IPS DF 4.7 (cell line): ENCODE data around the gene MACROD2.

ENCODE experiments used
- DNase-seq: peaks from one replicate; pipeline ENCODE4 v3.0.0-alpha.2; 2013; ENCODE audit warnings: low spot score; ENCODE audit errors: extremely low read depth

The MACROD2 gene

DNA sequence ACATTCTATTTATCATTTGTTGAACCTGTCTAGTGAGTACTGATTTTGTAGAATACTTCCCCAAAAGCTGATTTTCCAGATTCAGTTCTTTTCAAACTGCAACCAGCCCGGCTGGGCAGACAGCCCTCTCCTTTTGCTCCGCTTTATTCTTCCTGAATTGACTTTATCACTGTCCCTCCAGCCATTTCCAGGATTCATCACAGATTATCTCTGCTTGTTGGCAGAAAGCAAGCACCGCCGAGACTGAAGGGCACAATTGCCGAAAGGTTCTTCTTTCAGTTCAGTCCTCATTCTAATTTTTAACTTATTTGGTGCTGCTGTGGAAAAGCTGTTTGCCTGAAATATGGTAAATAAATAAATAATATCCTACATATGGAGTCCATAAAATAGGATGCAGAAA, 711.2 kb downstream of the MACROD2 start:
- no peak for DNase-seq

DNA sequence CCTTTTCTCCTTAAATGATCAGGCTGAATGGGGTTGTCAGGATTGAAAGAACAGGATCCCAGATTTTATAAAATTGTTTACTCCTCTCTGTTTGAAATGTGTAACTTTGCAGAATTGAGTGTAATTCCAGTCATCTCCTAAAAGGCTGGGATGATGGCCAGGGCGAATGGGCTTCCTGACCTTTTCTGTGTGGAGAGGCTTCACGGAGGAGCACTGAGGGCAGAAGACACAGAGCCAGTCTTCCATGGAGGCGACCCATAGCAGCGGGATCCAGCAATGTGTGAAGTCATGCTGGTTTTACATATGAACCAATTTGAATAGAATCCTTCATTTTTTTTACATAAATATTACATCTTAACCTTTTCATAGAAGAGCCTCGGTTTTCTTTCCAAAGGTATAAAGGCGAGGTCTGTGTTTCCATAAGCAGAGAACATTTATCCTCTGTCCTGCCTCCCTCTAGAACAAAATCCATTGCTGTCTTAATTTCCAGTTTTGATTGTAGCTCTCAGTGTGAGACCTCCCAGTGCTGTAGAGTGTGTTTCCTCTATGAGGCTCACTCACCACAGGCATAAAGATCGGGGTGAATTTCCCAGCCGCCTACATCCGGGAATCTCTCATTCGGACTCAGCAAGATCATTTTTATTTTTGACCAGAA, 711.8 kb downstream of the MACROD2 start:
- no peak for DNase-seq

DNA sequence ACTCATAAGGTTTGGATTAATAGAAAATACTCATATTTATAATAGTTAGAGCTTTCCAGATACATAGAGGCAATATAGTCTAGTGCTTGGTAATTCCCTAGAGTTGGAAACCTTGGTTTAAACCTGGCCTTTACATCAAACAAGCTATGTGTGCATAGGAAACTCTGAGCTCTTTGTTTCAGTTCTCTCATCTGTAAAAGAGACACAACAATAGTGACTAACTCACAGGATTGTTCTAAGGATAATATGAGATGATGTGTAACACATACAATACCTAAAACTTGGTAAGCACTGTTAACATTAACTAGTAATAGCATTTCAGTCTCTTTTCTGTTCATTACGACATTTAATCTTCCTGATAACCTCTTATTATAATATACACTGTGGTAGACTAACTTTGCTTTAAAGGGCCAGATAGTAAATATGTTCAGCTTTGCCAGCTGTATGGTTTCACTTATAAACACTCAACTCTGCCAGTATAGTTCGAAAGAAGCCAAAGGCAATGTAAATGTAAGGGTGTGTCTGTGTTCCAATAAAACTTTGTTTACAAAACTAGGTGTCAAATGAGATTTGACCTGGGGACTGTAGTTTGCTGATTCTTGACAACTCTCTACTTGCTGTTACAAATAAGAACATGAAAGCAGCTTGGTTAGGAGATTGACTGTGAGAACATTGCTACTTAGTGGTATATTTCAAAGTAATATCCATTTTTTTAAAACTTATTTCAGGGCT, 712.7 kb downstream of the MACROD2 start:
- no peak for DNase-seq

DNA sequence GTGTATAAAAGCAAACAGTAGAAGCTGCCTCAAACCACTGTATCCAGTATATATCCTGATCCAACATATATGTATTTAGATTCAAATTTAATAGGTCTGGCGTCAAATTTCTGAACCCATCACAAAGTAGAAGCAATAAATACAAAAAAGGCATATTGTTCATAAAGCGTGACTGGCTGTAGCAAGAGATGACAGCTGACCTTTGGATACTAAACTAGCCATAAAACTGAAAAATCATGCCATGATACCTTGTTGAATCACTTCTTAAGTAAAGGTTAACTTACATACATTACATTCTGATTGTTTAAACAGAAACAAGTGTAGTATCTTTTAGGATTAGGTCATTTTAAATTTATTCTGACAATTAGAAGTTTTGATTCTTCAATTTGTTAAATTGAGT, 714.1 kb downstream of the MACROD2 start:
- DNase-seq, result no peak

DNA sequence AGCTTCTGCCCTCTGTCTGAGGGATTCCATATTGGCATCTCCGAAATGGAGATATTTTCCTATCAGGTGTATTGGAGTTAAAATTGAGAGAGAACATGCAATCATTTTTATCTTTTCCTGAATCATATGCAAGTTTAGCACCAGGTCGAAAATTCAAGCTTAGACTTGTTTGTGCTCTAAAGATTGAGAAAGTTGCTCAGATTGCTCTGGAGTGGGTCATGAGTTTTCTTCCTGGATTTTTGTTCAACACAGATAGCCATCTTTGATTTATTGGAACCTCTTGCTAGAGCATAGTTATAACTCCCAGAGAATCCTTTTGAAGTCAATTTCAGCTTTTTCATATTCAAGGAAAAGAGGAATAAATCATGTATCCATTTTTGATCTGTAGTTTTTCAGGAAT, 715.6 kb downstream of the MACROD2 start:
- no peak for DNase-seq

DNA sequence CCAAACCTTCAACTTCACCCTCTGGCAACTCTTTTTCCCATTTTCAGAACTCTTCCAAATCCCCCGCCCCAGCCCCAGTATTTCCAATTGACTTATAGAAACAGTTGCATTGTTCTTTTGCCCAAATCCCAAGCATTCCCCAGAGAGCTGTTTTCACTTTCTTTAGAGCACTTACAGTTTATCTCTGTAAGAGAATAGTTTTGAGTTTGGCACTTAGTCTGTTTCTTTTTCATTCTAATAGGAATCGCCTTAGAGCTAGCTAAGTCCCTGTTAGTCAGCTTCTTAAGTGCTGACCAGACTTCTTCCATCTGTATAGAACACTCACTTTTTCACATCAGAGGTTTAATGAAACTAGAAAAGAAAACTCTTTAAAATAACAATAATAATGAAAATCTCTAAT, 716.3 kb downstream of the MACROD2 start:
- DNase-seq, result no peak

DNA sequence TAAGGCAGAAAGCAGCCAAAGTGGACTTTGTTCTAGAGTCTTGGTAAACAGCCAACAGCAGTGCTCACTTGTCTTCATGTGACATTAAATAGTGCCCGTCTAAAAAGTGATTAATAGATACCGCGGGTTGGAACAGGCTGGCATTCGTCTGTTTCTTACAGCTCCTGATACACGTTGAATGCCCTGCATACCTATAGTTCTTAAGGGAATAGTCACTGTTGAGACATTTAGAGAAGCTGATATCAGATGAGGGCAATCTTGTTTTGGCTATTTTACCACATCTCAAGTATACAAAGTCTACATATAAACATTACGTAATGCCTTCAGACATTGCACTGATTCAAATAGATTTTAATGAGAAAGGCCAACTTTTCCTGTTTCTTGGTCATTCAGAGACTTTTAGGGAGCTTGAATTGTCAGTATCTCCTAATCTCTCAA, 717.0 kb downstream of the MACROD2 start:
- no peak for DNase-seq

DNA sequence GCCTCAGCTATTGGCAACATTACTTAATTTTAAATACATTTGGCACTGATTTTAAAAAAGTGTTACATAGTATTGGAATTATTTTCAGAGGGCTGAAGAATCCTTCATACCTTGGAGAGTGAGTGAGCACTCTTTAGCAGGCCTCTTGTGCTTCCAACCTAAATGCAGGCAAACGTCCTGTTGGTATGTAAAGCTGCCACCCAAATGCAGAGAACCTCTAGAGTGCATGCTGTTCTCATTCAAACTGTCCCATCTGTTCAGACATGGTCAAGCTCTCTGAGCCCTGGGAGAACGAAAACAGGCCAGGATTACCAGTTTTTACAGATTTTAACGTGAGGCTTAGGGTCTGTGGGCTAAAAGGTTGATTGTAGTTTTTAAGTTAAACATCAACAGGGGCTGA, 720.1 kb downstream of the MACROD2 start:
- no peak for DNase-seq

DNA sequence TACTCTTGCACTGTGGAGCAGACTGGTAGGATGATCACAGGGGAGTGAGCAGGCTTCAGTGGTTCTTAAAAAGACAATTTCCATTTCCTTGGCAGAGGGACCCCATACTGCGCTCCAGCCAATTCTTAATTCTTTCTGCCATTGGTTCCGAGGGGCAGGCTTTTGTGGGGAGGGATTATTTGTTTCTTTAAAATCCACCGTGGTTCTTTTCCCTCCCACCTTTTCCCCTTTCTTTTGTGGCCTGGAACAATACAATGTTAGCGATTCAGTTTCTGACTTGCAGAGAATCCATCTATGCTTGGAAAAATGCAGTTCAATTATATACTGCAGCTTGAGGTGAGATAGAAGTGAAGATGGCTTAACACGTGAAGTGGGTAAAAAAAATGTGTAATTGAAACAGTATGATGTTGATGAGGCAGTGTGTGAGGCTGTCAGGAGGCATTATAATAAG, 721.1 kb downstream of the MACROD2 start:
- DNase-seq, result peak; percentile 69

DNA sequence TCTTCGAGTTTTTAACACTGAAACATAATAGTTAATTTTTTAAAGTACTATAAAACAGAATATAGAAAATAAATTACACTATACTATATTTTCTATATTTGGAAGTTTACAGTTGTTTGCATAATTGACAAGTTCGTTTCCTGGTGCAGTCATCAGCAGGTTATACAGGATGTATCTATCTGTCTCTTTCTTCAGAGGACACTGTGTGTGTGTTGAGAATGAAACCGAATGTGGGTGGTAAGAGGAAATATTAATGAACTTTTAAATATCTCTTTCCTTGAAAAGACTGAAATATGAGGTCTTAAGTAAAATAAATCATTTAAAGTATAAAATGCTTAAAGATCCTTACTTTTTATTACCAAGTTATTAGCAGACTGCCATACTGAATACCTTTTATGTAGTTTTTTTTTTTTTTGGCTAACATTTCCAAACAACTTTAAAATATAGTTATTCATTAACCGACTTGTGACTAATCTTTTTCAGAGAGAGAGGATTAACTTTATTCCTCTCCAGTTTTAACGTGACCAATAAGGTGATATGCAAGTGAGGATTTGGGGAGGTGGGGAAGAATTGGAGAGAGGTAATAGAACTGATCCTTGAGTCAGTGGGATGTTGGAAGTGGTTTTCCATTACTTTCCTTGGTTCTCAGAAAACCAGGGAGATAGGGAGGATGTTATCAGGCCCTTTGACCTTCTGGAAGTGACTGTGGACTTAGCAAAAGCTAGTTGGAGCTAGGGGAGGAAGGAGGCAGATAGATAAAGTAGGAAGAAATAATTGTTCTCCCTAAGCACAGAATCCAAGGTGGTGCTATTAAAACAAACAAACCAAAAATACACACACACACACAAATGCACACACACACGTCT, 722.1 kb downstream of the MACROD2 start:
- DNase-seq, result no peak

DNA sequence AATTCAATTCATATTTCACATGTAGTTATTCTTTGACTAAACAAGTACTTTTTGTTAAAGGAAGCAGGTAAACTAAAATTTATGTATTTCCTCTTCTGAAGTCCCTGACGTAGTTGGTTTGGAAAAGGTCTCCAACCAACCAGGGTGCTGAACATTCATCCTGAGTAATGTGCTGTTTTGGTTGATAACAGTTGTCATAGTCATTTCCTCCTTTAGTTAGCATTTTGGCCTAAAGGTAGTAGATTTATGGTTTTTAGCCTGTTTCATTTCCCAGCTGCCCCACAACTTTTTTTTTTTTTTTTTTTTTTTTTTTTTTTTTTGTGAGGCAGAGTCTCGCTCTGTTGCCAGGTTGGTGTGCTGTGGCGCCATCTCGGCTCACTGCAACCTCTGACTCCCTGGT, 724.9 kb downstream of the MACROD2 start:
- no peak for DNase-seq

DNA sequence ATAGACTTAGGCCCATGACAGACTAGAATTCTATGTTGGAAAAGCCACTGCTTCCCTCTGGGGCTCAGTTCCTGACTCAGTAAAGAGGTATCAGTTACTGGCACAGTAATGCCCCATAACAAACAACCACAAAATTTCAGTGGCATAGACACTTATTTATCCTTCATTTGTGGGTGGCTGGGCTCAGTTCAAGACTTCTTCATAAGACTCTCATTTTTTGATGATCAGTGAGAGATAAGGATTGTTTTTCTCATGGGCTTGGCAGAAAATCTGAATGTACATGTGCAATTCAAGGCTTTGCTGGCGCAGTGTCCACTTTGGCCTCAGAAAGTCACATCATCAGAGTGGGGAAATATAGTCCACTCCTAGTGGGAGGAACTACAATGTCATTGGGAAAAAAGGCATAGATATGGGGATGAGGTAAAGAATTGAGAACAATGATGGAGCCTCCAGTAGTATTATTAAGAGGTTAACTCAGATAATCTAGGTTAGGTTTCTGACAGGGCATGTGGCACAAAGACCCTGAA, 726.7 kb downstream of the MACROD2 start:
- no peak for DNase-seq

DNA sequence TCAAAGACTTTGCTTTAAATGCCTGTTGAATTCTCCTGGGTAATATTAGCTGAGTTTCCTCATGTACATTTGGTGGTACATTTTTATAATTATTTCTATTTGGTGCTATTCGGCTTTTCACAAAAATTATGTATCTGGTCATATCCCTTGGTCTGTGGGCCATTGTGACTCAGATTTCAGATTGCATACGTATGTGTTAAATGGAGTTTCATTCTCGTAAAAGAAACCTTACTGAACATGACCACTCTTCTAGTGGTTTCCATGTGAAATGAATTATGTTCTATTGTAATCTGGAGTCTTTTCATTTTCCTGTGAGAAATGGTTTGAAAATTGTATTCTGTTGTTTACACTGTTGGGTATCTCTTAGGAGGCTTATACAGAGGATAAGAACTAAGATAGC, 728.3 kb downstream of the MACROD2 start:
- no peak for DNase-seq

DNA sequence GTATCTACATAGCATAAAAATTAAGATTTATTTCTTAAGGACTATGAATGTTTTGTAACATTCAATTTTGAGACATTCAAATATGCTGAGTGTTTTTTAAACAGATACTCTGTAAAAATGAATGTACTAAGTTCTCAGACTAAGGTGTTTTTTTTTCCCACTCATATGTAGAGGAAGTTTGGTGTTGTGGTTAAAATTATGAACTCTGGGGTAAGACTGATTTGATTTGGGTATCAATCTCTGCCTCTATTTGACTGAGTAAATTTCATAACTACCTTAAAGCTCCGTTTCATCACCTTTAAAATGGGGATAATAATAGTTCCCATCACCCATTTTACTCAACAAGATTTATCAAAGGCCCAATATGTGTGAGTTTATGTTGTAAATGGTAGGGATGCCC, 728.7 kb downstream of the MACROD2 start:
- no peak for DNase-seq

DNA sequence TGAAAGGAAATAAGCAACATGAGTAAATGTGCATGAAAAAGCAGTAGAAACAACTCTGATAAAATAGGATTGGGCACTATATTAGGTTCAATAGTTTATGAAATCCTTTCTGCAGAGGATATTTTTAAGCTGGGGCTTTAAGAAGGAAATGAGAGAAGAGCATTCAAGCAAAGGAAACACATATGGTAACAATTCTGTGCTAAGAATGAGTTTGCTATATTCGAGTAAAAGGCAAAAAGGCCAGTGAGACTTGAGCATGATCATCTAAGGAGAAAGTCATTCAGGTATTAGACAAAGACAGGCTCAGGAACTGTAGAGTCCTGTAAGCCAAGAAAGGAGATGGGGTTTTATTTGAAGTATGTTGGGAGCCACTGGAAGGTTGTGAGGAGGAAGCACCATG, 729.2 kb downstream of the MACROD2 start:
- no peak for DNase-seq

DNA sequence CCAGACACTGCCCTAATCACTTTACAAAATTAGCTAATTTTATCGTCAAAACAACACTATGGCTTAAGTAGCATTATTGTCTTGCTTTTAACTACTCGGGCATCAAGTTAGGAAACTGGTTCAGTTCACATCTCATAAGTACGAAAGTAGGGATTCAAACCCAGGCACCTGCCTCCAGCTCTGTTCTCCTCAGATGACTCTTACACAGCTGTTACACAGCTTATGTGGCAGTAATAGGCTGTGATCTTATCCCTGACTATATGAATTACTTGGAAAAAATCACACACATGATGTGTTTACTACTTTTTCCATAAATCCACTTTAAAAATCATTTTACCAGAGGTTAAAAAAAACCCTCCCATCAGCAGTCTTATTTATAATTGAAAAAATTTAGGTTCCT, 731.3 kb downstream of the MACROD2 start:
- no peak for DNase-seq

DNA sequence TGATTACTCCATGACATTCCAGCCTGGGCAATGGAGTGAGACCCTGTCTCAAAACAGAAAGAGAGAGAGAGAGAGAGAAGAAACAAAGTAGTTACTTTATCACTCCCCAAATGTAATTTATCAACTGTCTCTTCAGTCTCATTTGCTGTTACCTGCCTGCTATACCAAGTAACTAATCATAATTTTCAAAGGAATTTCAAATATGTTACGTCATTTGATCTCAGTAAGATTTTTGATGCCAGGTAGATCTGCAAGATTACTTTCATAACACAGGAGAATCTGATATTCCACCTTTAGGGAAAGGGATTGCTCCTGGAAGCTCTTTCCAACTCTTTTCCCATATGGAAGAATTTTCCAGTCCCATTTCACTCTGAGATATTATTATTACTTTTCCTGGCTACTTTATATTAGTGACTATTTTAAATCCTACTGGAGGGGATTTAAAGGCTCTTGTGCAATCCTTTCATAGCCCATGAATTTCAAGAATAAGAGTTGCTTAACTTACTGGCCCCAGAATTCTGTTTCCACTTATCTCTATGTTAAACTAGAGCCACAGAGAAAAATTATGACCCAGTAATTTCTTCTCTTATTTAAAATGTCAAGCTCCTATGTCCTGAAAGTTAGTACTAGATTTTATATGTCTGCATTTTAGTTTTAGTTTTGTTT, 732.3 kb downstream of the MACROD2 start:
- DNase-seq, result no peak

DNA sequence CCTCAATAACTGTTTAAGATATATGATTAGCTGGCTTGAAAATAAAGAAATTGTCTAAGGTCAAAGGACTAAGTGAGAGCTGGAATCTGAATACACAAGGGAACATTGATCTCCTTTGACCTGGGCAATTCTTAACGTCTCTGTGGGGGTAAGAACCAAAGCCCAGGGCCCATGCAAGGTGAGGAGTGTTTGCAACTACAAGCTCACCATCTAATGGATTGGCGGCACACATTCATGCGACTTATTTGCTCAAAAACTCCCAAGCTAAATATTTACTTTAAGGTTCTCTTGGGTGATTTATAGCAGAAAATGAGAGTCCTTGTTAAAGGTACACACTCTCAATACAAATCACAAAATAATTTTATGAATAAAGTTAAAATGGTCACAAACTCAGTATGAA, 734.1 kb downstream of the MACROD2 start:
- DNase-seq, result no peak

DNA sequence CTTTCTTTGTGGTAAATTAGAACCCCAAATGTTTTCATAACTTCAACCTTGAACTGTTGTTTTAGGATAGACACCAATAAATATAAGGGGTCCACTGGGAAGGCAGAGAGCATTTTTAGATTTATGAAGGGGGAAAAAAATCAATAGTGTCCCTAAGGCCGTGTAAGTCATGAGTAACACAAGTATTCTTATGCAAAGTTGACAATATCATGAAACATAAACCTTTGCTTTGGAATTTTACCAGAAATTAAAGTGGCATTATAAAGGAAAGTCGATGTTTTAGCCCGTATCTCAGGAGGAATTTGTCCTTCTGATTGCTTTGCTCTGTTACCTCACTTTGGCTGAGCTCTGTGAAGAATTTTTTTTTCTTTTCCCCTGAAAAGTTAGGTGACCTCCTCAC, 737.0 kb downstream of the MACROD2 start:
- no peak for DNase-seq

DNA sequence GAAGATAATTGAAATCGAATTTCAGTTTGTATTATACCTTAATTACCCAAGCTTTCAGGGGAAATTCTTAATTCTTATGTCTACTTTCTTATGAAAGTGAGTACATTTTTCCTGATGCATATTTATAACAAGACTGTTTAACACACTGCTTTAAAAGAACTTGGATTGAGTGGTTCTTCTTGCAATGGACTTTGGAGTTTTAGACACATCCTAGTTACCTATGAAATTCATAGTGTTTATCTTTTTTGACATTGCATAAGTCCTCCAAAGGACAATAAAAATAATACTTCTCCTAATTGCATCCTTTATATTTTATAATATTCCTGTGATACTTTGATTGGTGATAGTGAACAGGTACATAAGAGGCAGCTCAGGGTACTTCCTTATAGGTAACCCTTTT, 737.7 kb downstream of the MACROD2 start:
- no peak for DNase-seq

DNA sequence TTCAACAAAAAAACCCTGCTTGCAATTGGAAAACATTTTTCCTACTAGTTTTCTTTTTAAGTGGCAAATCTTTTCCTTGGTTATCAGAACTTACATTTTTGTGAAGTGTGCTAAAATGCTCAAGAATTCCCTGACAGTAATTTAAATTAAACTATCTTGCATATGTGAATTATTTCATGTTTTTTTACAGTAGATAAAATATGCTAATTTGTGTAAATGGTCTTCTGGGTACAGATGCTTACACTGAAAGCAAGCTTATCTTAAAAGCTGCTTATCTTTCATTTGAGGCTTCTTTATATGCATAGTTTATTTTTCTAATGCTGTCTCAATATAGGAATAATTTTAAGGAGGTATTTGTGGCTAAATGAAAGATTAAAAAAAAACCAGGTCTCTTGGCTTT, 745.1 kb downstream of the MACROD2 start:
- DNase-seq, result no peak
